GM15510 (cell line): ENCODE data around the gene CPN1.

Experiments
- POLR2A ChIP-seq: IDR thresholded peaks from 3 replicates; pipeline ENCODE4 v1.6.1; 2011; ENCODE audit warnings: borderline replicate concordance; ENCODE audit not compliant: insufficient read length; ENCODE audit errors: extremely low read depth

CPN1 gene

GRCh38 chr10:100081075-100082001 is at the start of gene CPN1:
TSS of gene CPN1 (minus strand) at chr10:100081869. CDS start at chr10:100081625, 244 bp downstream.
- no peak for TF ChIP-seq POLR2A

- TF ChIP-seq POLR2A = no peak
Observed at GRCh38 chr10:100130831-100131230, 49.2 kb upstream of the CPN1 start.

DNA sequence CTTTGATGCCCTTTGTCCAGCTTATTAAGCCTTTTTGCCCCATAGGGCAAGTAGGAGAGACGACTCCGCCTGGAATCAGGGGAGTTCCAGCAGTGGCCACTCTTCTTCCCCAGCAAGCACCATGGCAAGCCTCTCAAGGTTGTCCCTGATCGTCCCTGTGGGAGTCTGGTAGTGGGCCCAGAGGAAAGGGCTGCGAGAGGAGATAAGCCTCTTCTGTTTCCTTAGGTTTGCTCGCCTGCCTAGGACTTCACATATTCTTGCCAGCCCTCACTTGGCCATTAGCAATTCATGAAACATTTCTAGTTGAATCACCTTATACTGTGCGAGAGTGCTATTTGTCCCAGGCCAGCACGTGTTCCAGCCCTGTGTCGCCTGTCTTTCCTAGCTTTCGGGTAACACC is 47.8 kb upstream of the CPN1 start:
- TF ChIP-seq POLR2A = no peak

DNA sequence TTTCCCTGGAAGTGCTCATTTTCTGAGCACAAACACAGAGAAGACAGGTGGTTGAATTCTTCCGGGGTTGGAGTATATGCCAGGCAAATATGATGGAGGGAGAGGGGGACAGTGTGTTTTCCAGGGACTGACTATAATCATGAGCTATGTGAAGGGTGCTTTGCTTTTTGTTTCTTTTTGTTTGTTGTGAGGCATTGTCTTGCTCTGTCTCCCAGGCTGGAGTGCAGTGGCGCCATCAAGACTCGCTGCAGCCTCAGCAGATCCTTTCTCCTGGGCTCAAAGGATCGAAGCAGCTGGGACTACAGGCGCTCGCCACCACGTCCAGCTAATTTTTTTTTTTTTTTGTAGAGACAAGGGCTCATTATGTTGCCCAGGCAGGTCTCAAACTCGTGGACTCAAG is 47.3 kb upstream of the CPN1 start:
- no peak for TF ChIP-seq POLR2A

DNA sequence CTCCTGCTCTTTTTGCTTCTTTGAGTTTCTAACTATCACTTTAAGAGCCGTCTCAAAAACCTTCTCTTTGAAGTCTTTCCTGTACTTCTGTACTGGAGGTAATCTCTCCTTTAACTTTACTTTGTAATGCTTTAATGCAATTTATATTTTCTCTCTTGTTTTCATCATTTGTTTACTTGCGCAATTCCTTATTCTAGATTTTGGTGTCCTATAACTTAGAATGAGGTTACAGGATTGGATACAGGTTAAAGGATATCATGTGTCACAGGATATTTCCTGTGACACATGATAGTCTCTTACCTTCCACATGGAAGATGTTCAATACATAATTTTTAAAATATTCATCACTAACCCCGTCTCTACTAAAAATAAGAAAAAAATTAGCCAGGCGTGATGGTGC is 42.4 kb upstream of the CPN1 start:
- no peak for TF ChIP-seq POLR2A

GRCh38 chr10:100122780-100123179 is 41.1 kb upstream of the CPN1 start:
- no peak for TF ChIP-seq POLR2A

- no peak for TF ChIP-seq POLR2A
Observed at GRCh38 chr10:100120550-100120949, 38.9 kb upstream of the CPN1 start.

- no peak for TF ChIP-seq POLR2A
Observed at GRCh38 chr10:100119726-100120125, 38.1 kb upstream of the CPN1 start.

- TF ChIP-seq POLR2A = no peak
Observed at GRCh38 chr10:100114976-100115770, 33.5 kb upstream of the CPN1 start.

GRCh38 chr10:100114460-100114859 is 32.8 kb upstream of the CPN1 start:
- no peak for TF ChIP-seq POLR2A

DNA sequence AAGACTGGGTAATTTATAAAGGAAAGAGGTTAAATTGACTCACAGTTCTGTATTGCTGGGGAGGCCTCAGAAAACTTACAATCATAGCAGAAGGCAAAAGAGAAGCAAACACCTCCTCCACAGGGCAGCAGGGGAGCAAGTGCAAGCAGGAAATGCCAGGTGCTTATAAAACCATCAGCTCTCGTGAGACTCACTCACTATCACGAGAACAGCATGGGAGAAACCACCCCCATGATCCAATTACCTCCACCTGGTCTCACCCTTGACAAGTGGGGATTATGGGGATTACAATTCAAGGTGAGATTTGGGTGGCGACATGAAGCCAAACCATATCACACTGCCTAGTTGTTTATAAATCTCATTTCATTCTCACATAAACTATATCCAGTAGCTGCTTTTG is 28.0 kb upstream of the CPN1 start:
- no peak for TF ChIP-seq POLR2A

DNA sequence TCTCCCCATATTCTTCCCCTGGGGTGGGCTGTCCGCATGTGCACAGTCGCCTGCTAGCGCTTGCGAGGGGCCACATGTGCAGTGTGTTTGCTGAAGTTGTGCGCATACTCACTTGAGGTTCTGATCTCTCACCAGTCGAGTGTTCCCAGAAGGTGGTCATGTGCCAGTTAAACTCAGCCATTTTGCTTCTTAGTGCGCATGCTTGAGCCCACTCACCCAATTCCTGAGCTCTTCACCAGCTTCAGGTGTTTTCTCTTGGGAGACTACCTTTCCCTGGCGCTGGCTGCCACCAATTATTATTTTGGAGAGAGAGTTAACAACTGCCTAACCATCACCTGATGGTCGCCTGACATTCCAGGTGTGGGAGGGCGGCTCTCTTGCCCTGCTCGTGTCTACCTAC is 25.2 kb upstream of the CPN1 start:
- no peak for TF ChIP-seq POLR2A

DNA sequence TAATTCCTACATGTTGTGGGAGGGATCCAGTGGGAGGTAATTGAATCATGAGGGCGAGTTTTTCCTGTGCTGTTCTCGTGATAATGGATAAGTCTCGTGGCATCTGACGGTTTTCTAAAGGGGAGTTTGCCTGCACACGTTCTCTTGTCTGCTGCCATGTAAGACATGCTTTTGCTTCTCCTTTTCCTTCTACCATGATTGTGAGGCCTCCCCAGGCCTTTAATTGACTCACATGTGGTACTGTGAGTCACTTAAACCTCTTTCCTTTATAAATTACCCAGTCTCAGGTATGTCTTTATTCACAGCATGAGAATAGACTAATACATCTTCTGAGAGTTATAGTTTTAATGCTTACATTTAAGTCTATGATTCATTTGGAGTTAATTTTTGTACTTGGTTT is 22.6 kb upstream of the CPN1 start:
- no peak for TF ChIP-seq POLR2A

GRCh38 chr10:100103581-100103980 is 21.9 kb upstream of the CPN1 start:
- TF ChIP-seq POLR2A = no peak
